ENCODE measurements around the gene POLG. TPM values are rescaled to one million over a fixed set of nuclear protein-coding genes. Genes with fewer than 3 reads are reported as not detected.

Gene POLG
- total RNA-seq, 4 donors from 2014 or later, result 38.4 to 62.0 (median 53.7) TPM

DNA sequence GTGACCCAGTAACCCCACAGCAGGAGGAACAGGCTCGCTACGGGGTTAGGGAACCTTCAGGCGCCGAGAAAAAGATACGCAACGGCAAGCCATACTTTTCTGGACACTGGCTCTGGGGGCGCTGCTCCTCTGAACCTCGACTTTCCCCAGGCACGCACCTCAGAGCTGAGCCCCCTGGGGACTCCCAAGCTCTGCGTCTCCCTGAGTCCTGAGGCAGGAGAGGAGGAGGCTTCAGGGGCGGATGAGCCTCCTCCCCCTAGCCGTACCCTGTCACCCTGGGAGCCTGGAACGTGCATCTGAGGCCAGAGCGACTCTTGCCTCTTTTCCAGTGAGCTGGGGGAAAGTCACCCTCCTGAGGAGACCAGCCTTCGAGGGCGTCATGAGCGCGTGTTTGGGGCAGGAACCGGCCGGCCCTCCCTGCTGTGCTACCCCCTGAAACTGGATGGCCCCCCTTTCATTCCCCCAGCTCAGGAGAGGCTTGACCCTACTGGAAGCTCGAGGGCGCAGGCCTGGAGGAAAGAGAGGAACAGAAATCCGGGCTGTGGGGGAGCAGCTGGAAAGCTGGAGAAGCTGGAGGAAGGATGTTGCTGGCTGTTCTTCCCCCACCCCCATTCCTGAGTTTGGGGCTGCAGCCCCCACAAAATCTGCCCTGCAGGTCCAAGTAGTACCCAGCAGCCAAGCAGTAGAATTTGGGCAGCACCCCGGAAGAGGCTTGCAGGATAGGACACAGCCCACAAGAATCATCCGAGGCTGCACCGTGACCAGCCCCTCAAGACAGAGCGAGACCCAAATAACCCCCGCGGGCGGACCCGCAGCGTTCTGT is 25.1 kb upstream of the POLG start:
- intact Hi-C loops (cut with DNase I; ENCODE audit: low total_unique reads), result loop anchor here (5.0 kb wide), 1 partner anchor 73 kb away; no protein-coding TSS in a partner anchor

DNA sequence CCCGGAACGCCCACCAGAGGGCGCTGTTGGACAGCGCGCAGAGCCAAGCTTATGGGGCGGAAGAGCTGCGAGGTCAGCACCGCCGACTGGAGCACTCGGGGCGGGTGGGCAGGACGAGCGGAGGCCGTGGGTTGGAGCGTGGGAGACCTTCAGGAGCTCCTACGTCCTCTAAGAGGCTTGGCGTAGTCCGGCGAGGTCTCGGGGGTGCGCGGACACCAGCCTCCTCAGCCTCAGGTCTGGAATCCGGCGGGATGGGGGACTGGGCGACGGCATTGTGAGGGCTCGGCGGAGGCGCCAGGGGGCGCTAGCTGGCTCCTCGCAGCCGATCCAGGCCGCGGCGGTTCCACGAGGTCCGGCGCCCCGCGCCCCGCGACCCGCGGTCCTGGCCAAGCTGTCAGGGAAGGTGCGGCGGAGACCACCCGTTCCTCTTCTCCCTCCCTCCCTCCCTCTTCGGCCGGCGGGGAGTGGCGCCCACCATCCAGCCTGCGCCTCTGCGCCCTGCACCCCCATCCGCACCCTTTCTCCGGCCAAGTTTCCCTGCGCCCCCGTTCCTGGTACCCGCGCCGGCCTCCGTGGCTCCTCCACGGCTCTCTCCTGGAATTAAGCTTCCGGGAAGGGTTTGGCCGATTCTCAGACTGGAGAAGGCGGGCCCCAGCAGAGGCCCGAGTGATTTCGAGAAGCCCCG is 24.3 kb upstream of the POLG start:
- peak; percentile 40 to 77 for DNase-seq
- H3K27ac ChIP-seq, result no peak overlapping the region
- TF ChIP-seq, protein P1, sequence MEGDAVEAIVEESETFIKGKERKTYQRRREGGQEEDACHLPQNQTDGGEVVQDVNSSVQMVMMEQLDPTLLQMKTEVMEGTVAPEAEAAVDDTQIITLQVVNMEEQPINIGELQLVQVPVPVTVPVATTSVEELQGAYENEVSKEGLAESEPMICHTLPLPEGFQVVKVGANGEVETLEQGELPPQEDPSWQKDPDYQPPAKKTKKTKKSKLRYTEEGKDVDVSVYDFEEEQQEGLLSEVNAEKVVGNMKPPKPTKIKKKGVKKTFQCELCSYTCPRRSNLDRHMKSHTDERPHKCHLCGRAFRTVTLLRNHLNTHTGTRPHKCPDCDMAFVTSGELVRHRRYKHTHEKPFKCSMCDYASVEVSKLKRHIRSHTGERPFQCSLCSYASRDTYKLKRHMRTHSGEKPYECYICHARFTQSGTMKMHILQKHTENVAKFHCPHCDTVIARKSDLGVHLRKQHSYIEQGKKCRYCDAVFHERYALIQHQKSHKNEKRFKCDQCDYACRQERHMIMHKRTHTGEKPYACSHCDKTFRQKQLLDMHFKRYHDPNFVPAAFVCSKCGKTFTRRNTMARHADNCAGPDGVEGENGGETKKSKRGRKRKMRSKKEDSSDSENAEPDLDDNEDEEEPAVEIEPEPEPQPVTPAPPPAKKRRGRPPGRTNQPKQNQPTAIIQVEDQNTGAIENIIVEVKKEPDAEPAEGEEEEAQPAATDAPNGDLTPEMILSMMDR (IDR thresholded peaks at IDR 0.05), result peak; percentile 93 to 99 (median 96)
- no peak for TF ChIP-seq POLR2A (IDR thresholded peaks at IDR 0.05)
- H3K9me3 ChIP-seq, result no peaks in the 10 kb centered on the region
- intact Hi-C loops (cut with DNase I; ENCODE audit: low total_unique reads), result loop anchor here (5.0 kb wide), 1 partner anchor 73 kb away; no protein-coding TSS in a partner anchor
- peaks cover 0 to 11% of the 10 kb centered on the region in 2 donors for H3K4me1 ChIP-seq
- H3K4me3 ChIP-seq, result peak overlapping the region; percentile 19 to 34
- H3K36me3 ChIP-seq, result no peaks in the 10 kb centered on the region
- H3K27me3 ChIP-seq, result peaks cover 28% of the 10 kb centered on the region in 2 donors

More for the DNA sequence above, 25.1 kb upstream of the POLG start:
- Histone ChIP-seq H3K27ac (no peak overlapping the region), H3K9me3 (no peaks in the 10 kb centered on the region), H3K36me3 (no peaks in the 10 kb centered on the region), H3K4me3 (no peak overlapping the region), H3K4me1 (peaks cover 0 to 11% of the 10 kb centered on the region in 2 donors), H3K27me3 (peaks cover 28 to 36% of the 10 kb centered on the region in 2 donors)
- DNase-seq, result no peak
- no peak for TF ChIP-seq POLR2A (IDR thresholded peaks at IDR 0.05)
- TF ChIP-seq, protein P1 (IDR thresholded peaks at IDR 0.05), result no peak

DNA sequence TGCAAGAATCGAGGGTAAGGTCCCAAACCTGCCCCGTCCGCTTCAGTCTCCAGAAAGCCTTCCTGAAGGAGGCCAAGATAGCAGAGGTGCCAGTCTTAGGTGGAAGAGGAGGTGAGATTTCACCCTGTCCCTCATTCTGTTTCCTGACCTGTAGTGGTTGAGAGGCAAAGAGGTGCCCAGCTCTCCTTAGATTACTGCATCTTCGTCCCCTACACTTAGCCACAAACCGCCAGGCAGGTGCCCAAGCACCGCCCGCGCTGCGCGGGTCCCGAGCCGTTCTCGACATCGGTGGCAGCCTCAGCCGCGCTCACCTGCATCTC is 23.8 kb upstream of the POLG start:
- peak overlapping the region in 1 of 2 donors; percentile 34 for H3K4me3 ChIP-seq

DNA sequence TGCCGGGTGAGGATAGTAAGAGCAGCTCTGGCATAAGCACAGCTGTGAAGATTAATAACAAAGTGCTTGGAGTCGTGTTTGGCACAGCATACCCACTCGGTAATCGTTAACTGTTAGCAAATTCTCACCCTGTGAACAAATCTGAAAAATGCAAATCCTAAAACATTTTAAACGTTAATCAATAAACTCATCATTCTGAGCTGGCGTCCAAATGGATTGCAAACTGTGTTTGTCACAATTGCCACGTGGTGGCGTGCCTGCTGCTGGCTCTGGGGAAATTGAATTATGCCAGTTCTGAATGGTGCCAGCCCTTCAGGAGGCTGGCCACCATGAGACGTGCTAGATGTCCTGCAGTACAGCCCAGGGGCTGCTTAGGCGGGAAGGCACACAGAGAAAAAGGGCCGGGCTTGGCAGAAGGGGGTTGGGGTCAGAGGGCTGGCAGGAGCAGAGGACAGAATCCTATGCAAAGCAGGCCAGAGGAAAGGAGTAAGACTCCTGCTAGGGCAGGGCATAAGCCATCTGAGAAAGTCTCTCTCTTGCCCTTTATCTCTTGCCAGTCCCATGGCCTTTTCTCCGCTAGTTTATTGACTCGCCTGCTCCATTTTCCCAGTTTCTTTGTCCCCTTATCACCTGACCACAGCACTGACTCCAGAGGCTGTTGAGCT is 22.1 kb upstream of the POLG start:
- TF ChIP-seq POLR2A (IDR thresholded peaks at IDR 0.05), result no peak
- TF ChIP-seq, protein P1 (IDR thresholded peaks at IDR 0.05), result no peak
- Histone ChIP-seq H3K27ac (no peak overlapping the region), H3K27me3 (peaks cover 15 to 26% of the 10 kb centered on the region in 2 donors), H3K9me3 (no peaks in the 10 kb centered on the region), H3K36me3 (no peaks in the 10 kb centered on the region), H3K4me3 (no peak overlapping the region), H3K4me1 (peaks cover 0 to 8% of the 10 kb centered on the region in 2 donors)
- intact Hi-C loops (cut with DNase I; ENCODE audit: low total_unique reads), result loop anchor here (5.0 kb wide), 1 partner anchor 76 kb away; no protein-coding TSS in a partner anchor
- no peak for DNase-seq

More for the DNA sequence above, 23.8 kb upstream of the POLG start:
- TF ChIP-seq POLR2A (IDR thresholded peaks at IDR 0.05), result no peak
- TF ChIP-seq, protein P1 (IDR thresholded peaks at IDR 0.05), result no peak
- intact Hi-C loops (cut with DNase I; ENCODE audit: low total_unique reads), result loop anchor here (5.0 kb wide), 1 partner anchor 74 kb away; no protein-coding TSS in a partner anchor
- no peaks in the 10 kb centered on the region for H3K36me3 ChIP-seq
- H3K9me3 ChIP-seq, result no peaks in the 10 kb centered on the region
- peaks cover 0 to 11% of the 10 kb centered on the region in 2 donors for H3K4me1 ChIP-seq
- no peak overlapping the region for H3K27ac ChIP-seq
- peaks cover 26 to 28% of the 10 kb centered on the region in 2 donors for H3K27me3 ChIP-seq
- no peak for DNase-seq

All from uterus (tissue), 4 donors.